HEK293 (cell line): ENCODE measurements around the gene SCLT1.

Experiments
- ATF2 ChIP-seq: fragments of 450-650 bp; formaldehyde crosslinking; IDR thresholded peaks from 2 replicates; pipeline ENCODE4 v1.5.1; 2016; ENCODE audit warnings: missing biosample characterization, missing genetic modification characterization, low read depth
- CTCF ChIP-seq: fragments of 450-650 bp; formaldehyde crosslinking; IDR thresholded peaks from 2 replicates; pipeline ENCODE4 v1.5.1; 2016; ENCODE audit warnings: missing biosample characterization, missing genetic modification characterization
- PRDM10 ChIP-seq: fragments of 450-650 bp; formaldehyde crosslinking; IDR thresholded peaks from 2 replicates; pipeline ENCODE4 v1.5.1; 2016; ENCODE audit warnings: missing biosample characterization, missing genetic modification characterization
- ZNF138 ChIP-seq: fragments of 450-650 bp; formaldehyde crosslinking; IDR thresholded peaks from 2 replicates; pipeline ENCODE4 v1.5.1; 2016; ENCODE audit warnings: missing biosample characterization, missing genetic modification characterization, borderline replicate concordance
- ZNF560 ChIP-seq: fragments of 450-650 bp; formaldehyde crosslinking; IDR thresholded peaks from 2 replicates; pipeline ENCODE4 v1.5.1; 2017; ENCODE audit warnings: missing biosample characterization, missing genetic modification characterization, borderline replicate concordance

GRCh38 chr4:129138810-129139496 lies 45.6 kb upstream of the SCLT1 start:
- no peak for TF ChIP-seq PRDM10
- no peak for TF ChIP-seq ZNF138 (tag by site-specific recombination)
- TF ChIP-seq CTCF (tag by site-specific recombination): no peak
- no peak for TF ChIP-seq ATF2 (tag by site-specific recombination)
- TF ChIP-seq ZNF560 (tag by site-specific recombination): no peak
